Measurements from ENCODE around the gene DGAT2.

The DGAT2 gene

GRCh38 chr11:75809111-75809510 is 40.5 kb downstream of the DGAT2 start:
- Histone ChIP-seq H3K4me3 (ENCODE audit: severe bottlenecking) (no peak overlapping the region), H3K9me3 (ENCODE audit: severe bottlenecking) (no peaks in the 10 kb centered on the region), H3K36me3 (ENCODE audit: low read depth) (no peaks in the 10 kb centered on the region), H3K4me1 (ENCODE audit: insufficient read depth, poor library complexity, severe bottlenecking) (peaks cover 15% of the 10 kb centered on the region), H3K27ac (ENCODE audit: poor library complexity, severe bottlenecking) (no peak overlapping the region), H3K27me3 (ENCODE audit: insufficient read depth, poor library complexity, severe bottlenecking) (no peaks in the 10 kb centered on the region)
- DNase-seq (ENCODE audit: low spot score) (no peak), ATAC-seq (ENCODE audit: low read depth) (no peak)
- TF ChIP-seq CTCF (IDR thresholded peaks at IDR 0.05; ENCODE audit: poor library complexity, severe bottlenecking) = no peak

DNA sequence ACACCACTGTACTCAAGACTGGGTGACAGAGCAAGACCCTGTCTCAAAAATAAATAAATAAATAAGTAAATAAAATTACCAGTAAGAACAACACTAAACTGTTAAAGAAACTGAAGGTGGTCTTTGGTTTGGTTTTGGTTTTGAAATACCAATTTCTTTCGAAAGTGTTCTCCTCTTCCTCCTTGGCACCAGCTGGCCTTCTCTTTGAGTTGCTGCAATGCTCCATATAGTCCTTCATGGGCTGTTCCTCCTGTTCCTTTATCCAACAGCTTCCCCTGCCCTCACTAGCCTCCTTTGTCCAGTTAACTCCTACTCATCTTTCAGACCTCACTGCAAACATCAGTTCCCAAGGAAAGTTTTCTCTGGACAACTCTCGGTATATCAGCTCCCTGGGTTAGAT is 41.4 kb downstream of the DGAT2 start:
- Histone ChIP-seq H3K9me3 (ENCODE audit: severe bottlenecking) (no peaks in the 10 kb centered on the region), H3K4me1 (ENCODE audit: insufficient read depth, poor library complexity, severe bottlenecking) (peaks cover 18% of the 10 kb centered on the region), H3K27ac (ENCODE audit: poor library complexity, severe bottlenecking) (no peak overlapping the region), H3K27me3 (ENCODE audit: insufficient read depth, poor library complexity, severe bottlenecking) (no peaks in the 10 kb centered on the region), H3K36me3 (ENCODE audit: low read depth) (no peaks in the 10 kb centered on the region), H3K4me3 (ENCODE audit: severe bottlenecking) (no peak overlapping the region)
- TF ChIP-seq CTCF (IDR thresholded peaks at IDR 0.05; ENCODE audit: poor library complexity, severe bottlenecking) = no peak
- no peak for DNase-seq (ENCODE audit: low spot score)
- ATAC-seq (ENCODE audit: low read depth) = no peak

DNA sequence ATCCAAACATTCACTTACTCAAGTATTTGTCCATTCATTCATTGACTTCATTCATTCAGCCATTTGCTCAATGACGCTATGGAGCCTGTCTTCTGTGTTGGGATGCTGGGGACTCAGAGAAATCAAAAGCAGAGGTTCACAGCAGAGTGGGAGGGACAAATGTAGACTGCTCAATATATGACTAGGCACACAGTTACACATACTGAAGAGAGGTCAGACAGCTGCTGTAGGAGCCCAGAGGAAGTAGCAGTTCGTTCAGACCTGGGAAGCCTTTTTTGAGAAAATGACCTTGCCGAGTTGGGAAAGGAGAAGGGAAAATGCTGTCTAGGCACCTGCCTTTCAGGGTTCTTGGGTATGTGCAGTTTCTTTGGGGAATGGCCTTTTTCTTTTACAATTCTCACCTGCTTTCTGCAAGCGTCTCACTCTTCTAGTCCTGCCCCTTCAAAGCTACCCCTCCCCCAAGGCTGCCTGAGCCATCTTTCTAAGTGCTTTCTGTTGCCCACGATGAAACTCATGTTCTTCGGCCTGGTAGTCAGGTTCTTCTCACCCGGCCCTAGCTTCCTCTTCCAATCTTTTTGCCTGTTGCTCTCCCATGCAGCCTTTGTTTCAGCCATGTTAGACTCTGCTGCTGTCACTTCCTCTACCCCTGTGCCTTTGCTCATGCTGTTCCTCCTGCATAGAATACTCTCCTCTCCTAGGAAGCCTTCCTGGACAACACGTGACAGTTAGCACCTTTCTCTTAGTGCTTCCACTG is 42.2 kb downstream of the DGAT2 start:
- ATAC-seq (ENCODE audit: low read depth) (no peak), DNase-seq (ENCODE audit: low spot score) (no peak)
- Histone ChIP-seq H3K4me1 (ENCODE audit: insufficient read depth, poor library complexity, severe bottlenecking) (peaks cover 18% of the 10 kb centered on the region), H3K9me3 (ENCODE audit: severe bottlenecking) (no peaks in the 10 kb centered on the region), H3K27ac (ENCODE audit: poor library complexity, severe bottlenecking) (no peak overlapping the region), H3K27me3 (ENCODE audit: insufficient read depth, poor library complexity, severe bottlenecking) (no peaks in the 10 kb centered on the region), H3K4me3 (ENCODE audit: severe bottlenecking) (no peak overlapping the region), H3K36me3 (ENCODE audit: low read depth) (no peaks in the 10 kb centered on the region)
- TF ChIP-seq CTCF (IDR thresholded peaks at IDR 0.05; ENCODE audit: poor library complexity, severe bottlenecking) = no peak

- ATAC-seq (ENCODE audit: low read depth) (no peak), DNase-seq (ENCODE audit: low spot score) (no peak)
- TF ChIP-seq CTCF (IDR thresholded peaks at IDR 0.05; ENCODE audit: poor library complexity, severe bottlenecking) = no peak
- no peak overlapping the region for H3K4me3 ChIP-seq (ENCODE audit: severe bottlenecking)
- no peaks in the 10 kb centered on the region for H3K36me3 ChIP-seq (ENCODE audit: low read depth)
- H3K9me3 ChIP-seq (ENCODE audit: severe bottlenecking) = no peaks in the 10 kb centered on the region
- H3K27me3 ChIP-seq (ENCODE audit: insufficient read depth, poor library complexity, severe bottlenecking) = no peaks in the 10 kb centered on the region
- H3K27ac ChIP-seq (ENCODE audit: poor library complexity, severe bottlenecking) = no peak overlapping the region
- peaks cover 23% of the 10 kb centered on the region for H3K4me1 ChIP-seq (ENCODE audit: insufficient read depth, poor library complexity, severe bottlenecking)
Measured at GRCh38 chr11:75811485-75811884, 42.9 kb downstream of the DGAT2 start.

DNA sequence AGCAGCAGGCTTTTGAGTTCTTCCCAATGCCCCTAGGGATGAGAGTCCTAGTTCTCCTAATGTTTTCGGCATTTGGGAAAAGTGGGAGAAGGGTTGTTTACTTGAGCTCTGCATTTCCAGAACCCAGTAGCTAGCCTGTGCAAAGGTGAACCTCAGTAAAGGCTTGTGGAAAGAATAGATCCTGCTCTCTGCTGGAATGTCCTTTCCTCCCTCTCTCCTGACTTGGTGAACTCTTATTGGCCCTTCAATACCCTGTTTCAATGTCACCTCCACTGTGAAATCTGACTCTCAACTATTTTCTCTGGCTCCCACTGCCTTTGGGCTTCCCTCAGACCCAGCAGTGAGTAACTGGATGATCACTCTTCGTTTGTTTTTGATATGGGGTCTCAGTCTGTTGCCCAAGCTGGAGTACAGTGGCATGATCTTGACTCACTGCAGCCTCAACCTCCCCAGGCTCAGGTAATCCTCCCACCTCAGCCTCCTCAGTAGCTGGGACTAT is 44.0 kb downstream of the DGAT2 start:
- ATAC-seq (ENCODE audit: low read depth) = no peak

More for the DNA sequence above, 44.0 kb downstream of the DGAT2 start:
- peak overlapping the region; percentile 86 for H3K27ac ChIP-seq (ENCODE audit: poor library complexity, severe bottlenecking)
- no peaks in the 10 kb centered on the region for H3K36me3 ChIP-seq (ENCODE audit: low read depth)
- no peaks in the 10 kb centered on the region for H3K9me3 ChIP-seq (ENCODE audit: severe bottlenecking)
- TF ChIP-seq CTCF (IDR thresholded peaks at IDR 0.05; ENCODE audit: poor library complexity, severe bottlenecking) = no peak
- no peak overlapping the region for H3K4me3 ChIP-seq (ENCODE audit: severe bottlenecking)
- H3K4me1 ChIP-seq (ENCODE audit: insufficient read depth, poor library complexity, severe bottlenecking) = peaks cover 31% of the 10 kb centered on the region
- no peak for DNase-seq (ENCODE audit: low spot score)
- no peaks in the 10 kb centered on the region for H3K27me3 ChIP-seq (ENCODE audit: insufficient read depth, poor library complexity, severe bottlenecking)
